ENCODE results near the gene SH2D3C.

SH2D3C gene

GRCh38 chr9:127720865-127721227, 57.6 kb downstream of the SH2D3C start:
- H3K36me3 ChIP-seq (ENCODE audit: control insufficient read depth in 1 of 2, insufficient read depth in 2 of 2, low read length in 2 of 2): no peaks in the 10 kb centered on the region
- H3K9me3 ChIP-seq (ENCODE audit: control insufficient read depth in 1 of 2, low read length in 2 of 2): no peaks in the 10 kb centered on the region
- H3K27me3 ChIP-seq (ENCODE audit: low read depth, low read length): no peaks in the 10 kb centered on the region
- no peak overlapping the region for H3K27ac ChIP-seq (ENCODE audit: low read length)
- peaks cover 0 to 12% of the 10 kb centered on the region in 2 donors for H3K4me1 ChIP-seq (ENCODE audit: control insufficient read depth in 1 of 2, insufficient read depth in 2 of 2, low read length in 2 of 2)
- H3K4me3 ChIP-seq (ENCODE audit: low read depth in 1 of 2, low read length in 2 of 2): no peak overlapping the region

GRCh38 chr9:127720031-127720864, 58.2 kb downstream of the SH2D3C start:
- Histone ChIP-seq H3K4me3 (ENCODE audit: low read depth in 1 of 2, low read length in 2 of 2) (no peak overlapping the region), H3K27me3 (ENCODE audit: low read depth, low read length) (no peaks in the 10 kb centered on the region)

GRCh38 chr9:127717766-127718165, 60.7 kb downstream of the SH2D3C start:
- no peaks in the 10 kb centered on the region for H3K9me3 ChIP-seq (ENCODE audit: control insufficient read depth in 1 of 2, low read length in 2 of 2)
- peaks cover 3 to 17% of the 10 kb centered on the region in 2 donors for H3K4me1 ChIP-seq (ENCODE audit: control insufficient read depth in 1 of 2, insufficient read depth in 2 of 2, low read length in 2 of 2)
- no peaks in the 10 kb centered on the region for H3K27me3 ChIP-seq (ENCODE audit: low read depth, low read length)
- no peaks in the 10 kb centered on the region for H3K36me3 ChIP-seq (ENCODE audit: control insufficient read depth in 1 of 2, insufficient read depth in 2 of 2, low read length in 2 of 2)
- H3K4me3 ChIP-seq (ENCODE audit: low read depth in 1 of 2, low read length in 2 of 2): no peak overlapping the region
- no peak overlapping the region for H3K27ac ChIP-seq (ENCODE audit: low read length)

More at GRCh38 chr9:127720031-127720864, 58.2 kb downstream of the SH2D3C start:
- no peaks in the 10 kb centered on the region for H3K36me3 ChIP-seq (ENCODE audit: control insufficient read depth in 1 of 2, insufficient read depth in 2 of 2, low read length in 2 of 2)
- H3K27ac ChIP-seq (ENCODE audit: low read length): no peak overlapping the region
- H3K9me3 ChIP-seq (ENCODE audit: control insufficient read depth in 1 of 2, low read length in 2 of 2): no peaks in the 10 kb centered on the region
- H3K4me1 ChIP-seq (ENCODE audit: control insufficient read depth in 1 of 2, insufficient read depth in 2 of 2, low read length in 2 of 2): peaks cover 0 to 12% of the 10 kb centered on the region in 2 donors

- Histone ChIP-seq H3K9me3 (ENCODE audit: control insufficient read depth in 1 of 2, low read length in 2 of 2) (no peaks in the 10 kb centered on the region), H3K4me1 (ENCODE audit: control insufficient read depth in 1 of 2, insufficient read depth in 2 of 2, low read length in 2 of 2) (peaks cover 3 to 17% of the 10 kb centered on the region in 2 donors), H3K36me3 (ENCODE audit: control insufficient read depth in 1 of 2, insufficient read depth in 2 of 2, low read length in 2 of 2) (peaks cover 0 to 6% of the 10 kb centered on the region in 2 donors), H3K4me3 (ENCODE audit: low read depth in 1 of 2, low read length in 2 of 2) (peak overlapping the region; percentile 75 to 88), H3K27me3 (ENCODE audit: low read depth, low read length) (no peaks in the 10 kb centered on the region), H3K27ac (ENCODE audit: low read length) (peak overlapping the region; percentile 77)
Measured at GRCh38 chr9:127716412-127716811, 62.1 kb downstream of the SH2D3C start.

- Histone ChIP-seq H3K9me3 (ENCODE audit: control insufficient read depth in 1 of 2, low read length in 2 of 2) (no peaks in the 10 kb centered on the region), H3K4me3 (ENCODE audit: low read depth in 1 of 2, low read length in 2 of 2) (peak within 1 kb of the TSS; percentile 75 to 88), H3K27me3 (ENCODE audit: low read depth, low read length) (no peaks in the 10 kb centered on the region), H3K36me3 (ENCODE audit: control insufficient read depth in 1 of 2, insufficient read depth in 2 of 2, low read length in 2 of 2) (peaks cover 0 to 6% of the 10 kb centered on the region in 2 donors), H3K27ac (ENCODE audit: low read length) (peak within 1 kb of the TSS; percentile 77), H3K4me1 (ENCODE audit: control insufficient read depth in 1 of 2, insufficient read depth in 2 of 2, low read length in 2 of 2) (peaks cover 3 to 17% of the 10 kb centered on the region in 2 donors)
Measured at GRCh38 chr9:127715470-127716337, 62.8 kb downstream of the SH2D3C start, which contains the start of the genes PTRH1 and TTC16. Gene PTRH1, minus strand, starts transcription at chr9:127715663. Its CDS starts 24 bp downstream, at chr9:127715639. Gene TTC16, plus strand, starts transcription at chr9:127716079. Its CDS starts 67 bp downstream, at chr9:127716146.

GRCh38 chr9:127714951-127715469, 63.5 kb downstream of the SH2D3C start:
- Histone ChIP-seq H3K27me3 (ENCODE audit: low read depth, low read length) (no peaks in the 10 kb centered on the region), H3K4me3 (ENCODE audit: low read depth in 1 of 2, low read length in 2 of 2) (peak overlapping the region; percentile 75 to 88), H3K36me3 (ENCODE audit: control insufficient read depth in 1 of 2, insufficient read depth in 2 of 2, low read length in 2 of 2) (peaks cover 0 to 6% of the 10 kb centered on the region in 2 donors), H3K27ac (ENCODE audit: low read length) (no peak overlapping the region), H3K9me3 (ENCODE audit: control insufficient read depth in 1 of 2, low read length in 2 of 2) (no peaks in the 10 kb centered on the region), H3K4me1 (ENCODE audit: control insufficient read depth in 1 of 2, insufficient read depth in 2 of 2, low read length in 2 of 2) (peaks cover 3 to 17% of the 10 kb centered on the region in 2 donors)

GRCh38 chr9:127714020-127714750, 64.3 kb downstream of the SH2D3C start:
- Histone ChIP-seq H3K4me1 (ENCODE audit: control insufficient read depth in 1 of 2, insufficient read depth in 2 of 2, low read length in 2 of 2) (peaks cover 3 to 17% of the 10 kb centered on the region in 2 donors), H3K36me3 (ENCODE audit: control insufficient read depth in 1 of 2, insufficient read depth in 2 of 2, low read length in 2 of 2) (peaks cover 0 to 6% of the 10 kb centered on the region in 2 donors), H3K9me3 (ENCODE audit: control insufficient read depth in 1 of 2, low read length in 2 of 2) (no peaks in the 10 kb centered on the region), H3K27me3 (ENCODE audit: low read depth, low read length) (no peaks in the 10 kb centered on the region), H3K4me3 (ENCODE audit: low read depth in 1 of 2, low read length in 2 of 2) (peak overlapping the region; percentile 45 to 46), H3K27ac (ENCODE audit: low read length) (no peak overlapping the region)

GRCh38 chr9:127712867-127713266, 65.6 kb downstream of the SH2D3C start:
- peaks cover 3 to 17% of the 10 kb centered on the region in 2 donors for H3K4me1 ChIP-seq (ENCODE audit: control insufficient read depth in 1 of 2, insufficient read depth in 2 of 2, low read length in 2 of 2)
- H3K36me3 ChIP-seq (ENCODE audit: control insufficient read depth in 1 of 2, insufficient read depth in 2 of 2, low read length in 2 of 2): peaks cover 0 to 6% of the 10 kb centered on the region in 2 donors
- H3K4me3 ChIP-seq (ENCODE audit: low read depth in 1 of 2, low read length in 2 of 2): no peak overlapping the region
- H3K27me3 ChIP-seq (ENCODE audit: low read depth, low read length): no peaks in the 10 kb centered on the region
- no peaks in the 10 kb centered on the region for H3K9me3 ChIP-seq (ENCODE audit: control insufficient read depth in 1 of 2, low read length in 2 of 2)
- no peak overlapping the region for H3K27ac ChIP-seq (ENCODE audit: low read length)

GRCh38 chr9:127712371-127712770, 66.1 kb downstream of the SH2D3C start:
- no peak overlapping the region for H3K27ac ChIP-seq (ENCODE audit: low read length)
- peaks cover 0 to 6% of the 10 kb centered on the region in 2 donors for H3K36me3 ChIP-seq (ENCODE audit: control insufficient read depth in 1 of 2, insufficient read depth in 2 of 2, low read length in 2 of 2)
- H3K27me3 ChIP-seq (ENCODE audit: low read depth, low read length): no peaks in the 10 kb centered on the region
- H3K4me1 ChIP-seq (ENCODE audit: control insufficient read depth in 1 of 2, insufficient read depth in 2 of 2, low read length in 2 of 2): peaks cover 3 to 17% of the 10 kb centered on the region in 2 donors
- H3K4me3 ChIP-seq (ENCODE audit: low read depth in 1 of 2, low read length in 2 of 2): no peak overlapping the region
- H3K9me3 ChIP-seq (ENCODE audit: control insufficient read depth in 1 of 2, low read length in 2 of 2): no peaks in the 10 kb centered on the region

- Histone ChIP-seq H3K9me3 (ENCODE audit: control insufficient read depth in 1 of 2, low read length in 2 of 2) (no peaks in the 10 kb centered on the region), H3K4me1 (ENCODE audit: control insufficient read depth in 1 of 2, insufficient read depth in 2 of 2, low read length in 2 of 2) (peaks cover 3 to 17% of the 10 kb centered on the region in 2 donors), H3K36me3 (ENCODE audit: control insufficient read depth in 1 of 2, insufficient read depth in 2 of 2, low read length in 2 of 2) (peaks cover 0 to 6% of the 10 kb centered on the region in 2 donors), H3K4me3 (ENCODE audit: low read depth in 1 of 2, low read length in 2 of 2) (no peak overlapping the region), H3K27me3 (ENCODE audit: low read depth, low read length) (no peaks in the 10 kb centered on the region), H3K27ac (ENCODE audit: low read length) (no peak overlapping the region)
Measured at GRCh38 chr9:127711831-127712274, 66.6 kb downstream of the SH2D3C start.
